Measurements from ENCODE around the gene RAB7B. TPM values are rescaled to one million over a fixed set of nuclear protein-coding genes. Genes with fewer than 3 reads are reported as not detected.

Gene RAB7B
- polyA plus RNA-seq, 2 of the 4 experiments (the other 2 are of a cell fraction) = 0.08 to 0.30 TPM

GRCh38 chr1:205959789-205960188 lies 43.4 kb downstream of the RAB7B start:
- CTCF ChIA-PET = interaction anchor here (0.8 to 7.4 kb wide), 8 partner anchors 9 to 168 kb away, joined by 3 to 80 read pairs (median 4); no protein-coding TSS in a partner anchor
- H3K27ac ChIP-seq = no peak overlapping the region
- FAIRE-seq (no peak), ATAC-seq (no peak), DNase-seq (ENCODE audit: low read depth in 1 of 2, low spot score in 1 of 2) (no peak)
- no peak for TF ChIP-seq CTCF (IDR thresholded peaks at IDR 0.05)
- no peak for TF ChIP-seq CHD2 (IDR thresholded peaks at IDR 0.05; ENCODE audit: low read length, partially characterized antibody)
- no peak for TF ChIP-seq REST (IDR thresholded peaks at IDR 0.05)
- no peak for TF ChIP-seq CEBPB (IDR thresholded peaks at IDR 0.05)
- no peak for TF ChIP-seq ATOH8 (CRISPR knock-in tag; IDR thresholded peaks at IDR 0.05; ENCODE audit: low read depth)
- TF ChIP-seq PHF8 (IDR thresholded peaks at IDR 0.05; ENCODE audit: borderline replicate concordance, low read depth) = no peak
- no peak for TF ChIP-seq SMC3 (IDR thresholded peaks at IDR 0.05)
- no peak for TF ChIP-seq HOXB5 (CRISPR knock-in tag; IDR thresholded peaks at IDR 0.05)
- no peak for TF ChIP-seq KDM5A (IDR thresholded peaks at IDR 0.05)
- TF ChIP-seq KDM1A (IDR thresholded peaks at IDR 0.05; ENCODE audit: low read depth) = peak; percentile 32; the same call in 1 of the 2 replicates
- no peak for TF ChIP-seq CBX2 (IDR thresholded peaks at IDR 0.05; ENCODE audit: borderline replicate concordance, low read depth)
- no peak for TF ChIP-seq FOSL2 (IDR thresholded peaks at IDR 0.05)
- TF ChIP-seq FOSL2 (CRISPR knock-in tag; IDR thresholded peaks at IDR 0.05) = no peak
- peak; percentile 46 for TF ChIP-seq ZFP36 (IDR thresholded peaks at IDR 0.05; ENCODE audit: borderline replicate concordance, partially characterized antibody)
- TF ChIP-seq GATA3 (IDR thresholded peaks at IDR 0.05; ENCODE audit: borderline replicate concordance) = no peak
- TF ChIP-seq RNF2 (IDR thresholded peaks at IDR 0.05; ENCODE audit: borderline replicate concordance, low read depth) = no peak
- no peak overlapping the region for H3K4me3 ChIP-seq
- no peak overlapping the region for H3K4me2 ChIP-seq
- no peaks in the 10 kb centered on the region for H3K9me3 ChIP-seq
- 46% methylated on average over 4 of the region's 4 CpGs for WGBS (ENCODE audit: missing lambda C conversion rate)
- POLR2A ChIA-PET = no interaction called here
- H3K4me1 ChIP-seq = no peaks in the 10 kb centered on the region

GRCh38 chr1:205955499-205955898 lies 47.7 kb downstream of the RAB7B start:
- Histone ChIP-seq H3K4me2 (no peak overlapping the region), H3K9me3 (no peaks in the 10 kb centered on the region), H3K4me1 (no peaks in the 10 kb centered on the region), H3K27ac (no peak overlapping the region), H3K4me3 (no peak overlapping the region)
- DNase-seq (ENCODE audit: low read depth in 1 of 2, low spot score in 1 of 2) = no peak
- CTCF ChIA-PET = interaction anchor here (1.5 to 3.0 kb wide), 3 partner anchors 11 to 36 kb away, joined by 5 to 13 read pairs (median 10); no protein-coding TSS in a partner anchor
- WGBS (ENCODE audit: missing lambda C conversion rate) = 55% methylated on average over 1 of the region's 1 CpG
- ATAC-seq = no peak
- POLR2A ChIA-PET = no interaction called here
- no peak for FAIRE-seq
- TF ChIP-seq EHMT2 (IDR thresholded peaks at IDR 0.05; ENCODE audit: low read depth) = no peak
- TF ChIP-seq NPAS2 (CRISPR knock-in tag; IDR thresholded peaks at IDR 0.05; ENCODE audit: borderline replicate concordance) = no peak
